Kidney (tissue), 14 donors: ENCODE results near the gene BICC1. TPM values are rescaled to one million over a fixed set of nuclear protein-coding genes. Genes with fewer than 3 reads are reported as not detected.

ENCODE experiments used
- DNase-seq, 5 donors: peaks; one replicate each; pipeline ENCODE4 v3.0.0-alpha.2; 2013 to 2020
- FAIRE-seq: peaks from 2 replicates; lab custom pipeline; 2012; peaks lifted over from hg19 to GRCh38; lab: Jason Lieb, UNC
- H3K27ac ChIP-seq, 2 donors: one replicate each; pipeline ENCODE4 v1.7.0; 2013; ENCODE audit warnings: low read depth in 2 of 2, low read length in 2 of 2, inconsistent platforms in 1 of 2
- H3K27me3 ChIP-seq: one replicate; pipeline ENCODE4 v1.7.1; 2013; ENCODE audit warnings: low read length, inconsistent platforms; ENCODE audit not compliant: control insufficient read depth, insufficient read depth
- H3K36me3 ChIP-seq, 3 donors: one replicate each; pipeline versions ENCODE4 v1.7.0 to v1.7.1; 2013; ENCODE audit warnings: low read length in 3 of 3, control low read depth in 1 of 3, inconsistent platforms in 1 of 3; ENCODE audit not compliant: insufficient read depth in 3 of 3, control insufficient read depth in 2 of 3
- H3K4me1 ChIP-seq, 3 donors: one replicate each; pipeline versions ENCODE4 v1.7.0 to v1.7.1; 2013; ENCODE audit warnings: low read length in 3 of 3, inconsistent platforms in 1 of 3, low read depth in 1 of 3; ENCODE audit not compliant: control insufficient read depth in 2 of 3, insufficient read depth in 2 of 3
- H3K4me3 ChIP-seq, 3 donors: one replicate each; pipeline versions ENCODE4 v1.7.0 to v1.8.1; 2013; ENCODE audit warnings: low read length in 3 of 3, control low read depth in 1 of 3, inconsistent platforms in 1 of 3
- H3K9ac ChIP-seq, 3 donors: one replicate each; pipeline versions ENCODE4 v1.7.0 to v1.7.1; 2013; ENCODE audit warnings: low read length in 3 of 3, control low read depth in 1 of 3, inconsistent platforms in 1 of 3
- H3K9me3 ChIP-seq, 3 donors: one replicate each; pipeline versions ENCODE4 v1.7.0 to v1.7.1; 2013; ENCODE audit warnings: low read length in 3 of 3, control low read depth in 1 of 3, inconsistent platforms in 1 of 3; ENCODE audit not compliant: control insufficient read depth in 2 of 3, insufficient read depth in 1 of 3
- intact Hi-C: fragments of 100-400 bp; cut with DNase I; formaldehyde crosslinking; loops from one replicate; pipeline ENCODE4 v1.11.1; 2022
- polyA plus RNA-seq: library from polyadenylated mRNA; stranded (reverse); fragments of 350-450 nt; fragmentation: Illumina TruSeq; extraction: RNeasy Lipid Tissue Mini Kit (QIAGEN cat#74804); gene quantifications from one replicate; pipeline ENCODE4 v1.2.3, GENCODE V29; 2014; ENCODE audit warnings: low read depth, low replicate concordance; ENCODE audit not compliant: insufficient read depth
- total RNA-seq: library from RNA; stranded (reverse); fragmentation: NEBNext Ultra II Directional; extraction: Animal tissue kit (Norgen Biotek cat#: 25700); gene quantifications from one replicate; pipeline ENCODE4 v1.2.1, GENCODE V29; 2021
- TF ChIP-seq, protein P1 (sequence below): IDR thresholded peaks from 3 replicates; pipeline ENCODE4 v1.5.1; 2012; ENCODE audit warnings: mild to moderate bottlenecking, moderate library complexity, borderline replicate concordance; ENCODE audit not compliant: insufficient read depth; ENCODE audit errors: extremely low read depth
- donor health status: control.
- donor health status: control.
- donor health status: control.
- donor health status: control.
- donor health status: control.
- donor health status: DM: yes; HTN: yes; CAD: no.
- donor health status: Normal renal cell carcinoma (clear cell type).

Gene BICC1
- total and polyA plus RNA-seq, 2 donors from 2014 or later, result 21.0 to 136 TPM

DNA sequence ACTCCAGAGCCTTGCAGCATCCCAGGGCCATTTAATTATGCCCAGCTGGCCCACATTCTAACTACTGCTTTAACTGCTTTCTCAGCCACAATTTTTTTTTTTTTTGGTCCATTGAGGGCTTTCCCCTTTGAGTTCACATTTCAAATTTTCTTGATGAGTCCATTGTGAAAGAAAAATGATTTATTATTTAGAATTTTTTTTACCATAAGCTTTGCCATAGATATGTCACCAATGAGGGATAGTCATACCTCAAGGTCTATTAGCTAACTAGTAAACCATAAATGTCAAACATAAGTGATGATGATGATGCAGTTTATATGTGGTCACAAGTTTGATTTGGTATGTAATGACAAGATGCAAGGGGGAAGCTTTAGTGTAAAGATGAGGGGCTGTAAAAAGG is 282.9 kb downstream of the BICC1 start:
- FAIRE-seq, result no peak
- DNase-seq, result no peak
- Histone ChIP-seq H3K9ac (no peak overlapping the region), H3K27me3 (no peaks in the 10 kb centered on the region), H3K36me3 (peaks cover 0 to 43% (median 0%) of the 10 kb centered on the region in 3 donors), H3K4me1 (peaks cover 0 to 6% (median 0%) of the 10 kb centered on the region in 3 donors), H3K9me3 (no peaks in the 10 kb centered on the region), H3K27ac (no peak overlapping the region), H3K4me3 (no peak overlapping the region)
- intact Hi-C loops, result no loop called here
- TF ChIP-seq, protein P1, sequence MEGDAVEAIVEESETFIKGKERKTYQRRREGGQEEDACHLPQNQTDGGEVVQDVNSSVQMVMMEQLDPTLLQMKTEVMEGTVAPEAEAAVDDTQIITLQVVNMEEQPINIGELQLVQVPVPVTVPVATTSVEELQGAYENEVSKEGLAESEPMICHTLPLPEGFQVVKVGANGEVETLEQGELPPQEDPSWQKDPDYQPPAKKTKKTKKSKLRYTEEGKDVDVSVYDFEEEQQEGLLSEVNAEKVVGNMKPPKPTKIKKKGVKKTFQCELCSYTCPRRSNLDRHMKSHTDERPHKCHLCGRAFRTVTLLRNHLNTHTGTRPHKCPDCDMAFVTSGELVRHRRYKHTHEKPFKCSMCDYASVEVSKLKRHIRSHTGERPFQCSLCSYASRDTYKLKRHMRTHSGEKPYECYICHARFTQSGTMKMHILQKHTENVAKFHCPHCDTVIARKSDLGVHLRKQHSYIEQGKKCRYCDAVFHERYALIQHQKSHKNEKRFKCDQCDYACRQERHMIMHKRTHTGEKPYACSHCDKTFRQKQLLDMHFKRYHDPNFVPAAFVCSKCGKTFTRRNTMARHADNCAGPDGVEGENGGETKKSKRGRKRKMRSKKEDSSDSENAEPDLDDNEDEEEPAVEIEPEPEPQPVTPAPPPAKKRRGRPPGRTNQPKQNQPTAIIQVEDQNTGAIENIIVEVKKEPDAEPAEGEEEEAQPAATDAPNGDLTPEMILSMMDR, result no peak

- intact Hi-C loops, result no loop called here
- FAIRE-seq (no peak), DNase-seq (peak in 1 of 5 donors; percentile 41)
- no peaks in the 10 kb centered on the region for H3K9me3 ChIP-seq
- H3K4me1 ChIP-seq, result peaks cover 0 to 6% (median 0%) of the 10 kb centered on the region in 3 donors
- H3K4me3 ChIP-seq, result no peak overlapping the region
- no peak overlapping the region for H3K27ac ChIP-seq
- H3K9ac ChIP-seq, result no peak overlapping the region
- H3K27me3 ChIP-seq, result no peaks in the 10 kb centered on the region
- H3K36me3 ChIP-seq, result peaks cover 0 to 46% (median 0%) of the 10 kb centered on the region in 3 donors
- TF ChIP-seq, protein P1, result no peak
These were observed 283.6 kb downstream of the BICC1 start for GRCh38 chr10:58796242-58796641.

GRCh38 chr10:58796824-58797223 is 284.2 kb downstream of the BICC1 start:
- no peak overlapping the region for H3K4me3 ChIP-seq
- peaks cover 0 to 44% (median 0%) of the 10 kb centered on the region in 3 donors for H3K36me3 ChIP-seq
- TF ChIP-seq, protein P1, result no peak
- FAIRE-seq (no peak), DNase-seq (no peak)
- H3K9ac ChIP-seq, result no peak overlapping the region
- no peak overlapping the region for H3K27ac ChIP-seq
- peaks cover 0 to 6% (median 0%) of the 10 kb centered on the region in 3 donors for H3K4me1 ChIP-seq
- intact Hi-C loops, result no loop called here
- no peaks in the 10 kb centered on the region for H3K27me3 ChIP-seq
- no peaks in the 10 kb centered on the region for H3K9me3 ChIP-seq

DNA sequence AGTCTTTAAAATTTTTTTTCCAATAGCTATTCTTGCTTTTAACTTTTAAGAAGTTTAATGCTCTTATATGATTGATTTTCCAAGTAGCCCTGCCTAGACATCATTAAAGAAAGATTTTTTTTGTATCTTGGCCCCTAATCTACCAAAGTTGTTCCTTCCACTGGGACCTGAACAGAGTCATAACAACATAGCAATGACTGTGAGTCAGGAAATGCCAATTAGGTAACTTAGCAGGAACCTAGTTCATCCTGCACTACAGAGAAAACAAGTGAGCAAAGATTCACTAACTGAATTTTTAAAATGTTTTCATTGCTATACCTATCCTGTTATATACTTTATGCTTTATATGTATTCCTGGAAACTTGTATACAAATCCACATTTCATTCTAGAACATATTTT is 284.7 kb downstream of the BICC1 start:
- Histone ChIP-seq H3K36me3 (peaks cover 0 to 39% (median 2%) of the 10 kb centered on the region in 3 donors), H3K4me3 (no peak overlapping the region), H3K27me3 (no peaks in the 10 kb centered on the region), H3K27ac (no peak overlapping the region), H3K9me3 (no peaks in the 10 kb centered on the region), H3K4me1 (peaks cover 0 to 6% (median 0%) of the 10 kb centered on the region in 3 donors), H3K9ac (no peak overlapping the region)
- DNase-seq, result no peak
- TF ChIP-seq, protein P1, result no peak
- FAIRE-seq, result no peak
- intact Hi-C loops, result no loop called here
